HL-60/S4 (cell line): ENCODE results near the gene APCDD1.

Experiments used
- in situ Hi-C: fragments of 300-500 bp; cut with MboI; formaldehyde crosslinking; loops from 2 replicates; pipeline ENCODE4 v1.14.3; 2022; ENCODE audit warnings: low sequenced_read_pairs

APCDD1 gene

DNA sequence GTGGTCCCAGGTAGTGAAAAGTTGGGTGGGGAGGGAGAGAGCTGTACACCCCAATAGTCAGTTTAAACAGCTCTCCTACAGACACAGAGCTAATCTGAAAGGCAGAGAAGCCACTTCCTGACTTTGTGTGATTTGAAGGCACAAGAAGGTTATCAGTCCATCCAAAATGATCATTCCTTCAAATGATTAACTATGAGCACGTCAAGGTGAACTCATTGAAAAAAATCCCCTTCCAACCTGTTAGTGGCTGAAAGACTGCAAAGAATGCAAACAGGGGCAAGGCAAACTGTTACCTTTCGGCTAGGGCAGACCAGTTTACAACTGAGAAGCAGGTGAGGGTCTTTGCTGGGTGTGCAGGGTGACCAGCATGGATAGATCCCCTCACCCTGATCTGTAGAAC lies 22.8 kb upstream of the APCDD1 start:
- in situ Hi-C loops = no loop called here

DNA sequence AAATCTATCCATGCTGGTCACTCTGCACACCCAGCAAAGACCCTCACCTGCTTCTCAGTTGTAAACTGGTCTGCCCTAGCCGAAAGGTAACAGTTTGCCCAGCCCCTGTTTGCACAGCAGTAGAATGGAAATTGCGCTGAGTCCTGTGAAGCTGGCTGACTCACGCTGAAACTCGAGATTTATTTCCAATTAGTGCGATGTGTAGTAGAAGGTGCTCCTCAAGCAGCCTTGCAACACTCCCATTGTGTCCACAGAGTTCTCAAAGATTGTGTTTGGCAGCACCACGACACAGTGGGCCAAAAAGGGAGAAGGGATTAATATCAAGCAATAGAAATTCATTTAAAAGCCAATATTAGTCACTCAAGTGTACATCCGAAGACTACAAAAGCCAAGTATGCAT lies 21.7 kb upstream of the APCDD1 start:
- in situ Hi-C loops = no loop called here

DNA sequence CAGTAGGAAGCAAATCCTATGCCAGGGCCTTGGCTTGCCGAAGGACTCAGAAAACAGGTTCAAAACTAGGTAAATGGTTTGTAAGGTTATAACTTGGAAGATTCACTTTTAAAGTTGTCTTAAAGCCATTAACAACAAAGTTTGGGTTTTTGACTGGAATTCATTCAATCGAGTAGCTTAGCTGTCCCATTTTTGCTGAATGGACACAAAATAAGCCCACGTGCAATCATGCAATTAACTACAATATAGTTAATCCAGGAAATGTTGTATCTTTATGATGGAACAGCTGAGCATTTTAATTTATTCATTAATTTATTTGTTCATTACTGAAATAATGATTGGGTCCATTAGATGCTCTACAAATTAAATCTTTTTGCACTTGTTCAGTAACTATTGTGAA lies 18.3 kb upstream of the APCDD1 start:
- in situ Hi-C loops = no loop called here

DNA sequence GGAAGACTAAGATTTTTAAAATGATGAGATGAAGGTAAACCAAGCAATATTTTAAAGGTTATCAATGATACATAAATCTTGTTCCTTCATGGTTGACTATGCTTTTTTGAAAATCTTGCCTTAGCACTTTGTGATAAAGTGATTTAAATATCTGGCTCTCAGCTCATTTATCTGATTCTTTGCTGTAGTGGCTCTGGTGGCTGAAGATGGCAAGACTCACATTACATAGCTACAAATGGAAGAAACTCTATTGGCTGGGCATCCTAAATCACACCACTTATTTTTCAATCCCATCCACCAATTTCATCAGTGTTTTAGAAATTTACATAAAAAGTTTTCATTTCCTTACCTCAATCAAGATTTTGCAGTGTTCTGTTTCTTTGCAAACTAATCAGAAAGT lies 16.6 kb upstream of the APCDD1 start:
- in situ Hi-C loops = no loop called here

DNA sequence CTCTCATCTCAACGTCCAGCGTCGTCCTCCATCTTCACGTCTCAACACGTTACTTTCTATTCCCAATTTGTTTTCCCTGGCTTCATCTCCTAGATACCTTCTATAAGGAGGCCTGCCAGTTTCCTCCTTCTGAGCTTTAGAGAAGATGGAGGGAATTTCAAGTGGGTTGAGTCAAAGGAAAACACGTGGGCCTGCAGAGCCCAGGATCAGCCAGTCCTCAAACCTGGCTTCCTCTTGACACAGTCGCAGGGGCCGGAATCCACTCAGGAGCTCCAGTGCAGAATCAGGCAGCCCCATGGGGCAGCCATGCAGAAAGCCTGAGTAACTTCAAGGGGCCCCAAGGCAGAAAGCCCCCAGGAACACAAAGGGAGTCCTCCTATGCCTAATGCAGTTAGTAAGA lies 14.5 kb upstream of the APCDD1 start:
- in situ Hi-C loops = no loop called here

GRCh38 chr18:10440884-10441283 lies 13.6 kb upstream of the APCDD1 start:
- in situ Hi-C loops = no loop called here

GRCh38 chr18:10441472-10441871 lies 13.0 kb upstream of the APCDD1 start:
- in situ Hi-C loops = no loop called here

GRCh38 chr18:10442551-10442971 lies 11.9 kb upstream of the APCDD1 start:
- in situ Hi-C loops = no loop called here

DNA sequence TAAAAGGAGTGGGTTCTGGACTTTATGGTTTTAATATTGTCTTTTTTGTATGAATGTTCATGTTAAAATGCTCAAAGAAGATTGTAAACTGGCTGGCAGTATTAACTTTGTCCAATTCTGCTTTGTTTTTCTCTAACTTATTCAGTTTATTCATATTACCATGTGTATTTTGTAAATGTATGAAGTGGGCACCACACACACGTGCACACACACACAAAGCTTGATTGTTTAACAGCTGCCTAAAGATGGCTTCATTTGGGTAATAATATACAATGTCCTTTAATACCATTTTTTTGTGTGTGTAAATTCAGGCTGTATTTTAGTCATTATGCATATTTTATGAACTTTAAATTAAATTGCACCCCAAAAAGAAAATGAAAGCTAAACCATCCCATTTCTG lies 11.4 kb upstream of the APCDD1 start:
- in situ Hi-C loops = no loop called here

DNA sequence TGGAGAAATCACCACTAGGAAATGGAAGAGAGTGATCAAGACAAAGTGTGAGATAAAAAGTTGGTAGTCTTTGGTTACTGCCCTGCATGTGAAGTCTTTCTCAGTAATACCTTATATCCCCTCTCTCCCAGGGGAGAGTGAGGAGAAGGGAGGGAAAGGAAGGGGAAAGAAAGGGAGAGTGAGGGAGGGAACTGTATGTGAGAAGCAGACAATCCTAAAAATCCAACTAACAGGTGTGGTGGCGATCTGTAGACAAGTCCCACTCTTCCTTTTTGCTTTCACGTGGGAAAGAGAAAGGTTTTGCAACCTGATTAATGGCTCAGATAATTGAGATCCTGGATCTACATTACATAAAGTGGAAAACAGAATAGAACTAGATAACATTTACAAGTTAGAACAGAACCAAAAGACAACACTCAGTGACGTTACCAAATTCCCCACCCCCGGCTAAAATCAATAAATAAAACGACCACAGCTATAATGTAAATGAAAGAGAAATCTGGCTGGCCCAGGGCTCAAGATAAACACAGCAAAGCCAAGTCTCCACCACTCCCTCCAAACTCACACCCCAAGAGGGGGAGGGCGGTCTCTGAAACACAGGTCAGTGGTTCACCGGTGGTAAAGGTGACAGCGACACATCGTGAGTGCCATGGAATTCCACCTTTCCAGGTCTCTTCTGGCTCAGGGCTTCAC lies 10.0 kb upstream of the APCDD1 start:
- in situ Hi-C loops = no loop called here

GRCh38 chr18:10449396-10449795 lies 5.0 kb upstream of the APCDD1 start:
- in situ Hi-C loops = no loop called here

- in situ Hi-C loops = no loop called here
Measured at GRCh38 chr18:10450986-10451385, 3.4 kb upstream of the APCDD1 start.

GRCh38 chr18:10453261-10453805 lies 1.1 kb upstream of the APCDD1 start:
- in situ Hi-C loops = no loop called here

- in situ Hi-C loops = no loop called here
Measured at GRCh38 chr18:10454681-10455557, 484 bp downstream of the APCDD1 start.

DNA sequence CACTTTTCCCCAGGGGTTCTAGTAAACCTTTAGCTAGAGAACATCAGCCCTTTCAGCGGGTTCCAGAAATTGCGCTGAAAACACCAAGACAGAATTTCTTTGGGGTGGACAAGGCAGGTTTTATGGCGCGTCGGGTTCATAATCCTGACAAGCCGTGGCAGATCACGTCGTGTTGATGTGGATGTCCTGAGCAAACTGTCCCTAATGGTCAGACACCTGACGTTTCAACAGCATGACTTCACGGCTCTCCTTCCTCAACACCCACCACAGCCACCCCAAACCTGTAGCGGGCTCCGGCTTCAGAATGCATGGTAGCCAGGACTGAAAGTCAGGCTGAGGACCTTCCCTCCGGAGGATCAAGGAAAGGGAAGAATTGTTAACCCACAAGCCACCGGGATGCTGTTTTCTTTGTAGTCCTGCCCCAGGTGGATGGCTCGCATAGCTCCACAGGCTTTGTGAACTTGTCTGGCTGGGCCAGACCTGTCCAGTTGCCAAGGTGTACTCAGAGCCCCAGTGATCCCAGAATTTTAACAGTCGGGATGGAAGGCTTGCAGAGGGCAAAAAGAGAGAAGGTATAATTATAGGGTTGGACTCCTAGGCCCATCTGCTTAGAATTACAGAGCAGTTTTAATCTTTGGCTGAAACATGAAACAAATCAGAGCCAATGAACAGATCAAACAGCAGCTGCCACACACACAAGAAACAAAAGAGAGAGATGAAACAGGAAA lies 1.5 kb downstream of the APCDD1 start:
- in situ Hi-C loops = no loop called here

- in situ Hi-C loops = no loop called here
Measured at GRCh38 chr18:10456718-10457117, 2.3 kb downstream of the APCDD1 start.

GRCh38 chr18:10457128-10457527 lies 2.7 kb downstream of the APCDD1 start:
- in situ Hi-C loops = no loop called here

DNA sequence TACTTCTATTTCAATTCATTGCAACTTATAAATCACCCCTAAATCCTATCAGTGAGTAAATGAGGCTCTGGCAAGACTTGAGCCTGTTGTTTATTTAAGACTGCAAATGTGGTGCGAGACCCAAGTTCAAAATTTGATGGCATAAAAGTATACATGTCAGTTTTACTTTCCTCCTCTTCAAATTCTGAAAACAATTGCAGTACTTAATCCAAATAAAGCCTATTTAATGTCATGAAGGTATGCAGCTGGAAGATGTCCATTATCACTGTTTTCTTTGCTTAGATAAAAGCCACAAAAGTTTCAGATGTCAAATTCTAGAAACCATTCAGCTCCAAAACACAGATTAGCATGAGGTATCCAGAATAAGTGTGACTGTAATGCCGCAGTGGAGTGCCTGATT lies 3.3 kb downstream of the APCDD1 start:
- in situ Hi-C loops = no loop called here

DNA sequence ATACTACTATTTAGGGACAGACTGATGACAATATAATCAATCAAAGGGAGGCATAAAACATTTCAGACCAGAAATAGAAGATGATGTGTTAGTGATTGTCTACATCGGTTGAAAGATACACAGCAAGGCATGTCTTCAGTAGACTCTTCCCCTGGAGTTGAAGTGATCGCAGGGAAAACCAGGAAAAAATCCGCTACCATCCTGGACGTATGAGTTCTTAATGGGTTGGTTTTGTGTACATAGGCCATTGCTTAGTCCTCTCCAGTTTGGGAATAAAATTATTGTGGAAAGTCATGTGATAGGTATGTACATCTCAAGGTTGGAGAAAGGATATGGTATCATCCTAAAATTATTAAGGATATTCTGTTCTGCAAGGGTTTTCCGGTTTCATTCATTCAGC lies 4.3 kb downstream of the APCDD1 start:
- in situ Hi-C loops = no loop called here

GRCh38 chr18:10459587-10459986 lies 5.2 kb downstream of the APCDD1 start:
- in situ Hi-C loops = no loop called here

- in situ Hi-C loops = no loop called here
Measured at GRCh38 chr18:10460414-10461018, 6.1 kb downstream of the APCDD1 start.
